K562 (cell line): Measurements from ENCODE around the gene HSPA1L. TPM values are rescaled to one million over a fixed set of nuclear protein-coding genes. Genes with fewer than 3 reads are reported as not detected.

Experiments used
- BRF1 ChIP-seq: IDR thresholded peaks from 3 replicates; pipeline ENCODE4 v1.6.1; 2011; ENCODE audit warnings: borderline replicate concordance, mild to moderate bottlenecking; ENCODE audit not compliant: insufficient read length; ENCODE audit errors: extremely low read depth
- ELF1 ChIP-seq: fragments of 200-800 bp; sonication (Bioruptor generic); IDR thresholded peaks from 2 replicates; pipeline ENCODE4 v1.6.1; 2016; ENCODE audit warnings: missing genetic modification characterization, missing compliant biosample characterization
- EWSR1 ChIP-seq: fragments of 450-650 bp; IDR thresholded peaks from 2 replicates; pipeline ENCODE4 v1.6.1; 2018; ENCODE audit warnings: borderline replicate concordance, mild to moderate bottlenecking, low read depth, moderate library complexity; ENCODE audit not compliant: partially characterized antibody
- FOXJ2 ChIP-seq: fragments of 200-800 bp; sonication (Bioruptor generic); IDR thresholded peaks from 2 replicates; pipeline ENCODE4 v1.6.1; 2016; ENCODE audit warnings: missing genetic modification characterization, missing compliant biosample characterization
- GABPA ChIP-seq: fragments of 200-800 bp; sonication (Bioruptor generic); conservative IDR thresholded peaks from 2 replicates; pipeline ENCODE4 v1.6.1; 2016; ENCODE audit warnings: low read depth, missing genetic modification characterization, missing compliant biosample characterization
- HDAC2 ChIP-seq: fragments of 450-650 bp; IDR thresholded peaks from 2 replicates; pipeline ENCODE4 v1.6.1; 2016; ENCODE audit warnings: mild to moderate bottlenecking
- JUNB ChIP-seq: fragments of 450-650 bp; formaldehyde crosslinking; conservative IDR thresholded peaks from 2 replicates; pipeline ENCODE4 v1.4.0; 2020; ENCODE audit warnings: mild to moderate bottlenecking
- KDM1A ChIP-seq, 2 experiments: fragments of 450-650 bp; IDR thresholded peaks; 2 replicates each; pipeline ENCODE4 v1.6.1; 2016; ENCODE audit warnings: mild to moderate bottlenecking in 2 of 2
- MYC ChIP-seq, 2 experiments: fragments of 250-450 bp in 1 of 2; sonication (Bioruptor Pico) in 1 of 2; IDR thresholded peaks; 2 replicates each; pipeline versions ENCODE4 v1.5.1 to v1.6.1; 2012 to 2021; ENCODE audit warnings: low read depth in 2 of 2, borderline replicate concordance in 1 of 2, improper control_type of control experiment in 1 of 2, low read length in 1 of 2, mild to moderate bottlenecking in 1 of 2, moderate library complexity in 1 of 2
- NBN ChIP-seq: fragments of 450-650 bp; IDR thresholded peaks from 2 replicates; pipeline ENCODE4 v1.6.1; 2016; ENCODE audit warnings: low read depth, mild to moderate bottlenecking
- NR2C1 ChIP-seq, 2 experiments: fragments of 450-650 bp; IDR thresholded peaks; 2 replicates each; pipeline ENCODE4 v1.6.1; 2017; ENCODE audit warnings: mild to moderate bottlenecking in 2 of 2, antibody characterized with exemption in 1 of 2, inconsistent platforms in 1 of 2, missing compliant biosample characterization in 1 of 2, missing genetic modification characterization in 1 of 2
- RFX5 ChIP-seq: IDR thresholded peaks from 2 replicates; pipeline ENCODE4 v1.6.1; 2011; ENCODE audit warnings: low read depth, mild to moderate bottlenecking, improper control_type of control experiment, low read length
- SP2 ChIP-seq: IDR thresholded peaks from 2 replicates; pipeline ENCODE4 v1.6.1; 2011; ENCODE audit warnings: mild to moderate bottlenecking, low read depth, low read length, moderate library complexity; ENCODE audit not compliant: poor library complexity, severe bottlenecking; ENCODE audit errors: extremely low read depth
- ZBTB8A ChIP-seq: fragments of 450-650 bp; IDR thresholded peaks from 2 replicates; pipeline ENCODE4 v1.6.1; 2018; ENCODE audit warnings: mild to moderate bottlenecking, moderate library complexity; ENCODE audit not compliant: partially characterized antibody
- ZNF175 ChIP-seq: fragments of 200-800 bp; sonication (Bioruptor generic); IDR thresholded peaks from 2 replicates; pipeline ENCODE4 v1.6.1; 2016; ENCODE audit warnings: low read depth, mild to moderate bottlenecking, missing genetic modification characterization, missing compliant biosample characterization
- polyA plus RNA-seq, 8 experiments: library from polyadenylated mRNA; depleted of rRNA in 4 of 8; stranded (reverse) in 5 of 8; unstranded in 3 of 8; fragments of >200 nt; fragmentation: Nextera tagmentation in 2 of 8; fragmentation: Illumina TruSeq in 1 of 8; extraction: Ambion mirVana in 2 of 8; extraction: Trizol in 1 of 8; gene quantifications; 2 replicates each; pipeline versions ENCODE4 v1.2.1 to v1.2.3, GENCODE V29; 2011 to 2014; ENCODE audit warnings: inconsistent platforms in 1 of 8, missing spikeins in 1 of 8
- total RNA-seq, 7 experiments: library from RNA; depleted of rRNA in 6 of 7; stranded (reverse); fragments of >200 nt in 6 of 7; fragmentation: Illumina TruSeq in 2 of 7; extraction: Trizol in 2 of 7; gene quantifications; 2 replicates each; pipeline versions ENCODE4 v1.2.1 to v1.2.3, GENCODE V29; 2011 to 2021; ENCODE audit warnings: low replicate concordance in 1 of 7
- TF ChIP-seq, protein P1 (sequence below): fragments of 250-450 bp; sonication (Bioruptor Pico); IDR thresholded peaks from 2 replicates; pipeline ENCODE4 v1.8.0; 2022; ENCODE audit warnings: inconsistent platforms
- TF ChIP-seq, protein P2 (sequence below): fragments of 450-650 bp; IDR thresholded peaks from 2 replicates; pipeline ENCODE4 v1.6.1; 2018; ENCODE audit not compliant: partially characterized antibody
- TF ChIP-seq, protein P3 (sequence below): conservative IDR thresholded peaks from 2 replicates; pipeline ENCODE4 v1.6.1; 2011; ENCODE audit warnings: low read depth, mild to moderate bottlenecking, low read length; ENCODE audit not compliant: control insufficient read depth
- TF ChIP-seq, protein P4 (sequence below): sonication (generic); formaldehyde crosslinking; IDR thresholded peaks from 2 replicates; pipeline ENCODE4 v1.8.0; 2023; ENCODE audit warnings: mild to moderate bottlenecking, missing genetic modification reagents

Gene HSPA1L
- total and polyA plus RNA-seq, 9 of the 15 experiments (the other 6 are each of a cell fraction or from before 2014, with no cell fraction given): 0.14 to 2.1 (median 1.3) TPM

DNA sequence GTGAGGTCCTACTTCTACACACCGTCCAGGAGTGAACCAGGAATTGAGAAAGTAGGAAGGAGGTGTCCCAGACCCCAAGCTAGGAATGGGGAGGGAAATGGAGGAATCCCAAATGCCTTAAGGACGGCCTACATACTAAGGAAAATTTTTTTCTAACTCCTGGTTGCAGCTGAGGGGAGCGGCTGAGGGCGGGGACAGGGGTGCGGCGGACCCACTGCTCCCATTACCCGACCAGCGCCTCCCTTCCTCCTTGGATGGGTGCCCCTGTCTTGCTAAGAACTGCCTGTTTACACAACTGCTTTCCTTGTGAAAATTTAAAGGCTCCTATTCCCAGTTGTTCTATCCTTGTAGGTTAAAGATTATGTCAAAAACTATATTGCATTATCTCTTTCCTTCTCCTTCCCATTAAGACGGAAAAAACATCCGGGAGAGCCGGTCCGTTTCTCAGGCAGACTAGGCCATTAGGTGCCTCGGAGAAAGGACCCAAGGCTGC, 11.8 kb upstream of the HSPA1L start (continued):
- TF ChIP-seq, protein P1, sequence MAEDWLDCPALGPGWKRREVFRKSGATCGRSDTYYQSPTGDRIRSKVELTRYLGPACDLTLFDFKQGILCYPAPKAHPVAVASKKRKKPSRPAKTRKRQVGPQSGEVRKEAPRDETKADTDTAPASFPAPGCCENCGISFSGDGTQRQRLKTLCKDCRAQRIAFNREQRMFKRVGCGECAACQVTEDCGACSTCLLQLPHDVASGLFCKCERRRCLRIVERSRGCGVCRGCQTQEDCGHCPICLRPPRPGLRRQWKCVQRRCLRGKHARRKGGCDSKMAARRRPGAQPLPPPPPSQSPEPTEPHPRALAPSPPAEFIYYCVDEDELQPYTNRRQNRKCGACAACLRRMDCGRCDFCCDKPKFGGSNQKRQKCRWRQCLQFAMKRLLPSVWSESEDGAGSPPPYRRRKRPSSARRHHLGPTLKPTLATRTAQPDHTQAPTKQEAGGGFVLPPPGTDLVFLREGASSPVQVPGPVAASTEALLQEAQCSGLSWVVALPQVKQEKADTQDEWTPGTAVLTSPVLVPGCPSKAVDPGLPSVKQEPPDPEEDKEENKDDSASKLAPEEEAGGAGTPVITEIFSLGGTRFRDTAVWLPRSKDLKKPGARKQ (CRISPR knock-in tag): no peak
- TF ChIP-seq RFX5: peak; percentile 4; the same call in 1 of the 2 replicates
- TF ChIP-seq GABPA: no peak
- TF ChIP-seq, protein P2, sequence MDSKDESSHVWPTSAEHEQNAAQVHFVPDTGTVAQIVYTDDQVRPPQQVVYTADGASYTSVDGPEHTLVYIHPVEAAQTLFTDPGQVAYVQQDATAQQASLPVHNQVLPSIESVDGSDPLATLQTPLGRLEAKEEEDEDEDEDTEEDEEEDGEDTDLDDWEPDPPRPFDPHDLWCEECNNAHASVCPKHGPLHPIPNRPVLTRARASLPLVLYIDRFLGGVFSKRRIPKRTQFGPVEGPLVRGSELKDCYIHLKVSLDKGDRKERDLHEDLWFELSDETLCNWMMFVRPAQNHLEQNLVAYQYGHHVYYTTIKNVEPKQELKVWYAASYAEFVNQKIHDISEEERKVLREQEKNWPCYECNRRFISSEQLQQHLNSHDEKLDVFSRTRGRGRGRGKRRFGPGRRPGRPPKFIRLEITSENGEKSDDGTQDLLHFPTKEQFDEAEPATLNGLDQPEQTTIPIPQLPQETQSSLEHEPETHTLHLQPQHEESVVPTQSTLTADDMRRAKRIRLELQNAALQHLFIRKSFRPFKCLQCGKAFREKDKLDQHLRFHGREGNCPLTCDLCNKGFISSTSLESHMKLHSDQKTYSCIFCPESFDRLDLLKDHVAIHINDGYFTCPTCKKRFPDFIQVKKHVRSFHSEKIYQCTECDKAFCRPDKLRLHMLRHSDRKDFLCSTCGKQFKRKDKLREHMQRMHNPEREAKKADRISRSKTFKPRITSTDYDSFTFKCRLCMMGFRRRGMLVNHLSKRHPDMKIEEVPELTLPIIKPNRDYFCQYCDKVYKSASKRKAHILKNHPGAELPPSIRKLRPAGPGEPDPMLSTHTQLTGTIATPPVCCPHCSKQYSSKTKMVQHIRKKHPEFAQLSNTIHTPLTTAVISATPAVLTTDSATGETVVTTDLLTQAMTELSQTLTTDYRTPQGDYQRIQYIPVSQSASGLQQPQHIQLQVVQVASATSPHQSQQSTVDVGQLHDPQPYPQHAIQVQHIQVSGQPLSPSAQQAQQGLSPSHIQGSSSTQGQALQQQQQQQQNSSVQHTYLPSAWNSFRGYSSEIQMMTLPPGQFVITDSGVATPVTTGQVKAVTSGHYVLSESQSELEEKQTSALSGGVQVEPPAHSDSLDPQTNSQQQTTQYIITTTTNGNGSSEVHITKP: no peak
- TF ChIP-seq, protein P3, sequence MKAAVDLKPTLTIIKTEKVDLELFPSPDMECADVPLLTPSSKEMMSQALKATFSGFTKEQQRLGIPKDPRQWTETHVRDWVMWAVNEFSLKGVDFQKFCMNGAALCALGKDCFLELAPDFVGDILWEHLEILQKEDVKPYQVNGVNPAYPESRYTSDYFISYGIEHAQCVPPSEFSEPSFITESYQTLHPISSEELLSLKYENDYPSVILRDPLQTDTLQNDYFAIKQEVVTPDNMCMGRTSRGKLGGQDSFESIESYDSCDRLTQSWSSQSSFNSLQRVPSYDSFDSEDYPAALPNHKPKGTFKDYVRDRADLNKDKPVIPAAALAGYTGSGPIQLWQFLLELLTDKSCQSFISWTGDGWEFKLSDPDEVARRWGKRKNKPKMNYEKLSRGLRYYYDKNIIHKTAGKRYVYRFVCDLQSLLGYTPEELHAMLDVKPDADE: peak; percentile 79; the same call in 1 of the 2 replicates
- TF ChIP-seq JUNB (CRISPR knock-in tag): no peak
- no peak; the same call in 1 of the 2 replicates for TF ChIP-seq ZNF175 (CRISPR knock-in tag)
- TF ChIP-seq ZBTB8A: no peak
- no peak for TF ChIP-seq FOXJ2 (tag)
- TF ChIP-seq BRF1: no peak
- no peak for TF ChIP-seq EWSR1
- no peak; the same call in 1 of the 2 replicates for TF ChIP-seq MYC (IDR thresholded peaks at IDR 0.05; ENCODE audit: low read depth, low read length)
- 0 out of 2 replicates have a peak, but pooled peaks have one; percentile 25 for TF ChIP-seq MYC (CRISPR knock-in tag; IDR thresholded peaks at IDR 0.05; ENCODE audit: borderline replicate concordance, low read depth)
- TF ChIP-seq, protein P4, sequence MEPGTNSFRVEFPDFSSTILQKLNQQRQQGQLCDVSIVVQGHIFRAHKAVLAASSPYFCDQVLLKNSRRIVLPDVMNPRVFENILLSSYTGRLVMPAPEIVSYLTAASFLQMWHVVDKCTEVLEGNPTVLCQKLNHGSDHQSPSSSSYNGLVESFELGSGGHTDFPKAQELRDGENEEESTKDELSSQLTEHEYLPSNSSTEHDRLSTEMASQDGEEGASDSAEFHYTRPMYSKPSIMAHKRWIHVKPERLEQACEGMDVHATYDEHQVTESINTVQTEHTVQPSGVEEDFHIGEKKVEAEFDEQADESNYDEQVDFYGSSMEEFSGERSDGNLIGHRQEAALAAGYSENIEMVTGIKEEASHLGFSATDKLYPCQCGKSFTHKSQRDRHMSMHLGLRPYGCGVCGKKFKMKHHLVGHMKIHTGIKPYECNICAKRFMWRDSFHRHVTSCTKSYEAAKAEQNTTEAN: no peak
- TF ChIP-seq ELF1 (tag): no peak
- TF ChIP-seq HDAC2: peak; percentile 81; the same call in 1 of the 2 replicates
- no peak for TF ChIP-seq SP2
- TF ChIP-seq NBN: no peak
- no peak for TF ChIP-seq KDM1A (IDR thresholded peaks at IDR 0.05)
- TF ChIP-seq NR2C1 (IDR thresholded peaks at IDR 0.05): no peak
- peak; percentile 53; the same call in 1 of the 2 replicates for TF ChIP-seq NR2C1 (tag; IDR thresholded peaks at IDR 0.05)
